Smooth muscle cell of bladder (primary cell): ENCODE measurements around the gene CT47A1. TPM values are rescaled to one million over a fixed set of nuclear protein-coding genes. Genes with fewer than 3 reads are reported as not detected.

Source experiments
- total RNA-seq: library from RNA; depleted of rRNA; stranded (reverse); fragments of >200 nt; gene quantifications from 2 replicates; pipeline ENCODE4 v1.2.3, GENCODE V29; 2014

CT47A1 gene
- total RNA-seq = not detected in 2 replicates

GRCh38 chrX:120985660-120986059 is at the start of gene CT47A1:
Gene CT47A1 (minus strand): TSS chrX:120985760. CDS start chrX:120985529, 231 bp downstream.

GRCh38 chrX:120956500-120956899 is 29.1 kb downstream of the CT47A1 start, which contains the start of gene CT47A7:
Gene CT47A7 (minus strand): TSS chrX:120956600. CDS start chrX:120956345, 255 bp downstream.

Other genes with a start within 250 kb of the CT47A1 start
- not detected in 2 replicates for gene CT47B1, start 109.9 kb downstream of the CT47A1 start, total RNA-seq
- not detected in 2 replicates for gene CT47A11, start 48.6 kb downstream of the CT47A1 start, total RNA-seq
- gene CT47A10, start 43.7 kb downstream of the CT47A1 start, total RNA-seq = not detected in 2 replicates
- not detected in 2 replicates for gene CT47A9, start 38.9 kb downstream of the CT47A1 start, total RNA-seq
- gene CT47A8, start 34.0 kb downstream of the CT47A1 start, total RNA-seq = not detected in 2 replicates
- not detected in 2 replicates for gene CT47A7, start 29.2 kb downstream of the CT47A1 start, total RNA-seq
- not detected in 2 replicates for gene CT47A6, start 24.3 kb downstream of the CT47A1 start, total RNA-seq
- not detected in 2 replicates for gene CT47A5, start 19.4 kb downstream of the CT47A1 start, total RNA-seq
- not detected in 2 replicates for gene CT47A4, start 14.6 kb downstream of the CT47A1 start, total RNA-seq
- not detected in 2 replicates for gene CT47A3, start 9.7 kb downstream of the CT47A1 start, total RNA-seq
- gene CT47A2, start 4.8 kb downstream of the CT47A1 start, total RNA-seq = not detected in 2 replicates
- 1.00 and 1.3 TPM in 2 replicates for gene GLUD2, start 61.9 kb upstream of the CT47A1 start, total RNA-seq